ENCODE data around the gene DGKQ. TPM values are rescaled to one million over a fixed set of nuclear protein-coding genes. Genes with fewer than 3 reads are reported as not detected.
"Not testable (repeated sequence)": the region's sequence is repeated elsewhere in the genome, so short reads cannot be mapped to it uniquely, and the experiment has no call there.

DGKQ gene
- total and polyA plus RNA-seq, 2 of the 8 experiments (the other 6 are each of a cell fraction or from before 2014, with no cell fraction given) = 7.3 to 9.7 TPM

GRCh38 chr4:921830-922331 is 51.5 kb downstream of the DGKQ start (continued):
- TF ChIP-seq ATF2 (IDR thresholded peaks at IDR 0.05; ENCODE audit: low read length) (no peak), SIX5 (IDR thresholded peaks at IDR 0.05; ENCODE audit: low read depth, low read length) (no peak), SP4 (IDR thresholded peaks at IDR 0.05; ENCODE audit: low read length) (no peak), FOSL1 (IDR thresholded peaks at IDR 0.05; ENCODE audit: insufficient read depth, low read depth, low read length) (no peak), GTF2F1 (IDR thresholded peaks at IDR 0.05; ENCODE audit: borderline replicate concordance, low read depth, low read length) (no peak), CREB1 (IDR thresholded peaks at IDR 0.05) (no peak), EZH2 (IDR thresholded peaks at IDR 0.05; ENCODE audit: low read depth, low read length, severe bottlenecking) (no peak)

GRCh38 chr4:919004-919680 is 54.2 kb downstream of the DGKQ start:
- H3K36me3 ChIP-seq (ENCODE audit: control insufficient read depth in 2 of 4, insufficient read depth in 4 of 4, low read length in 3 of 4); H3K27ac ChIP-seq (ENCODE audit: low read depth, low read length); H3K27me3 ChIP-seq (replicated peaks in 1 of 4; ENCODE audit: control insufficient read depth in 3 of 4, extremely low read depth in 1 of 4, insufficient read depth in 3 of 4, low read length in 3 of 4); H3K23me2 ChIP-seq (ENCODE audit: low read depth, low read length); H3K9me3 ChIP-seq (ENCODE audit: insufficient read depth in 2 of 2, low read depth in 1 of 2, low read length in 1 of 2); H3K9ac ChIP-seq (replicated peaks in 1 of 4; ENCODE audit: extremely low read depth in 1 of 4, low read depth in 3 of 4, low read length in 3 of 4); H2BK15ac ChIP-seq (ENCODE audit: low read length); H3K4ac ChIP-seq (replicated peaks; ENCODE audit: insufficient read length, low read depth, low read length); H4K8ac ChIP-seq (ENCODE audit: extremely low read depth, insufficient read depth, low read length); POLR2A ChIA-PET (ENCODE audit: partially characterized antibody); H3K56ac ChIP-seq (replicated peaks; ENCODE audit: insufficient read length, low read depth, low read length); FAIRE-seq; H2AFZ ChIP-seq (ENCODE audit: low read length); H2BK120ac ChIP-seq (replicated peaks; ENCODE audit: low read depth, low read length); H3K18ac ChIP-seq (ENCODE audit: extremely low read depth, low read length); H2BK12ac ChIP-seq (ENCODE audit: low read depth, low read length); H4K5ac ChIP-seq (ENCODE audit: insufficient read length, low read depth, low read length); H2BK5ac ChIP-seq (ENCODE audit: low read depth, low read length); H3K4me2 ChIP-seq (ENCODE audit: insufficient read depth in 1 of 2, low read depth in 2 of 2, low read length in 2 of 2); H3K14ac ChIP-seq (ENCODE audit: insufficient read length); H2BK20ac ChIP-seq (ENCODE audit: low read length); H3K4me3 ChIP-seq (ENCODE audit: extremely low read depth in 1 of 4, insufficient read depth in 2 of 4, low read depth in 3 of 4, low read length in 4 of 4); H3K23ac ChIP-seq (ENCODE audit: insufficient read length); H3K4me1 ChIP-seq (replicated peaks in 1 of 4; ENCODE audit: control insufficient read depth in 3 of 4, insufficient read depth in 4 of 4, low read length in 3 of 4); H4K91ac ChIP-seq (replicated peaks; ENCODE audit: insufficient read length, low read length); H2AK5ac ChIP-seq (ENCODE audit: low read depth, low read length); DNase-seq (ENCODE audit: low read depth in 1 of 2, low spot score in 2 of 2): not testable (repeated sequence)
- Histone ChIP-seq H4K20me1 (replicated peaks in 1 of 2; ENCODE audit: control insufficient read depth in 1 of 2, insufficient read depth in 2 of 2, low read length in 2 of 2) (peaks cover 8 to 12% of the 10 kb centered on the region in 2 experiments), H3K79me2 (ENCODE audit: control insufficient read depth in 1 of 2, insufficient read depth in 2 of 2, low read length in 2 of 2) (peaks cover 15 to 80% of the 10 kb centered on the region in 2 experiments), H3K79me1 (ENCODE audit: low read depth, low read length) (peaks cover 16% of the 10 kb centered on the region)
- WGBS, 2 experiments (ENCODE audit: extremely low coverage in 1 of 2, insufficient coverage in 1 of 2, insufficient read length in 1 of 2, insufficient replicate concordance in 2 of 2, low coverage in 1 of 2, low lambda C conversion rate in 2 of 2, missing lambda C conversion rate in 1 of 2) = 95% methylated on average over 15 of the region's 15 CpGs; no CpG with 5 or more reads in 1 of the 2 experiments
- CTCF ChIA-PET (ENCODE audit: partially characterized antibody) = interaction anchor here (1.1 to 1.8 kb wide), 2 partner anchors 13 to 29 kb away, joined by 3 to 4 read pairs; partner anchors contain the start of genes GAK and TMEM175

Data from H1 (cell line).